ENCODE results near the gene DYNC1I2. TPM values are rescaled to one million over a fixed set of nuclear protein-coding genes. Genes with fewer than 3 reads are reported as not detected.

DYNC1I2 gene
- total and polyA plus RNA-seq, 2 donors (not counting 1 experiment from before 2014, with no cell fraction given), result 109 to 238 TPM

Other genes with a start within 250 kb of the DYNC1I2 start
- 227 and 334 TPM in 2 replicates for gene CYBRD1, start 165.0 kb upstream of the DYNC1I2 start, total RNA-seq
- gene CYBRD1, start 165.0 kb upstream of the DYNC1I2 start, polyA plus RNA-seq, result 132 and 250 TPM in 2 replicates
- gene SLC25A12, start 206.8 kb downstream of the DYNC1I2 start, total RNA-seq, result 16.9 and 21.5 TPM in 2 replicates
- 25.9 and 26.7 TPM in 2 replicates for gene SLC25A12, start 206.8 kb downstream of the DYNC1I2 start, polyA plus RNA-seq
- gene HAT1, start 235.0 kb downstream of the DYNC1I2 start, total RNA-seq, result 23.0 and 25.9 TPM in 2 replicates
- gene HAT1, start 235.0 kb downstream of the DYNC1I2 start, polyA plus RNA-seq, result 57.7 and 84.9 TPM in 2 replicates